Measurements from ENCODE around the gene MRPS18A. TPM values are rescaled to one million over a fixed set of nuclear protein-coding genes. Genes with fewer than 3 reads are reported as not detected.
"Not testable (repeated sequence)": the region's sequence is repeated elsewhere in the genome, so short reads cannot be mapped to it uniquely, and the experiment has no call there.

Gene MRPS18A
- total RNA-seq, 1 donor from 2014 or later, result 41.8 TPM

DNA sequence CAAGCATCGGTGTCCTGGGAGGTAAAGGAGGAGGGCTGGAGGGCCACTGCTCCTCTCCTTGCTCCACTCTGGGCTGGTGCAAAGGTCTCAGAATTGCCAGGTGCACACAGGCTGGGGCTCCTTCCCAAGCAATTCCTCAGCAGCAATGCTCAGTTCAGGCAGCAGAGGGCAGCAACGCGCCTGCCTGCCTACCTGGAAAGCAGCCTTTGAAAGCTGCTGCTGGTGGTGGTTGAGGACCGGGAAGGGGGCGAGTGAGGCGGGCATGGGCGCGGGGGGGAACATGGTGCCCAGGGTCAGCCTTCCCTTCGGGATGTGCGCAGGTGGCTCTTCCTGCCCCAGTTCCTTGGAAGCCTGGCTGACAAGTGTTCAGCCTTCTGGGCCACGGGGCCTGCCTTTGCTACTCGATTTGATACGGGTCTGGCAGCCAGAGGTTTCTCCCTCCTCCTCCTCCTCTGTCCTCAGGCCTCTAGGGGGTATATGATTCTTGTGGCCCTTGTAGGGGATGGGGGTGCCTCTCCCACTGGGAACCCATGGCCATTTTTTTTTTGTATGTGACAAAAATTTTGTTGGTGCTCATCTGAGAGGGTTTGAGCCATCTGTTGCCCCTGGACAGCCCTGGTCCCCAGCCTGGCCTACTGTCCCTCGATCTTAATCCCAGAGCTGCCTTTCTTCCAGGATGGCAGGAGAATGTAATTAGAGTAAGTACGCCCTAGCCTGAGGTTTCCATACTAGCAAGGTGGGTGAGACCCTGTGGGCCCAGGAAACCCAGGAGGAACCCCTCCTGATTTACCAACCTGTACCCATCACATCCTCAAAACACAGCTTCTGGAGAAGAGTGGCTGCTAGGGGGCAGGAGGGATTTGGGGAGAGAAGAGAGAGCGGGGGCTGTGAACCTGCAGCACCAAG is 20.1 kb downstream of the MRPS18A start:
- no peaks in the 10 kb centered on the region for H3K27me3 ChIP-seq (ENCODE audit: low read depth)
- DNase-seq, result peak; percentile 84
- H3K4me3 ChIP-seq, result peak overlapping the region; percentile 44
- intact Hi-C loops (cut with micrococcal nuclease), result loop anchor here (10.0 kb wide), 1 partner anchor 97 kb away; no protein-coding TSS in a partner anchor
- peaks cover 24% of the 10 kb centered on the region for H3K36me3 ChIP-seq
- TF ChIP-seq, protein P1, sequence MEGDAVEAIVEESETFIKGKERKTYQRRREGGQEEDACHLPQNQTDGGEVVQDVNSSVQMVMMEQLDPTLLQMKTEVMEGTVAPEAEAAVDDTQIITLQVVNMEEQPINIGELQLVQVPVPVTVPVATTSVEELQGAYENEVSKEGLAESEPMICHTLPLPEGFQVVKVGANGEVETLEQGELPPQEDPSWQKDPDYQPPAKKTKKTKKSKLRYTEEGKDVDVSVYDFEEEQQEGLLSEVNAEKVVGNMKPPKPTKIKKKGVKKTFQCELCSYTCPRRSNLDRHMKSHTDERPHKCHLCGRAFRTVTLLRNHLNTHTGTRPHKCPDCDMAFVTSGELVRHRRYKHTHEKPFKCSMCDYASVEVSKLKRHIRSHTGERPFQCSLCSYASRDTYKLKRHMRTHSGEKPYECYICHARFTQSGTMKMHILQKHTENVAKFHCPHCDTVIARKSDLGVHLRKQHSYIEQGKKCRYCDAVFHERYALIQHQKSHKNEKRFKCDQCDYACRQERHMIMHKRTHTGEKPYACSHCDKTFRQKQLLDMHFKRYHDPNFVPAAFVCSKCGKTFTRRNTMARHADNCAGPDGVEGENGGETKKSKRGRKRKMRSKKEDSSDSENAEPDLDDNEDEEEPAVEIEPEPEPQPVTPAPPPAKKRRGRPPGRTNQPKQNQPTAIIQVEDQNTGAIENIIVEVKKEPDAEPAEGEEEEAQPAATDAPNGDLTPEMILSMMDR (IDR thresholded peaks at IDR 0.05; ENCODE audit: borderline replicate concordance), result peak; percentile 98
- H3K27ac ChIP-seq (replicated peaks), result peak overlapping the region; percentile 89
- no peaks in the 10 kb centered on the region for H3K9me3 ChIP-seq (replicated peaks)
- peaks cover 56% of the 10 kb centered on the region for H3K4me1 ChIP-seq

DNA sequence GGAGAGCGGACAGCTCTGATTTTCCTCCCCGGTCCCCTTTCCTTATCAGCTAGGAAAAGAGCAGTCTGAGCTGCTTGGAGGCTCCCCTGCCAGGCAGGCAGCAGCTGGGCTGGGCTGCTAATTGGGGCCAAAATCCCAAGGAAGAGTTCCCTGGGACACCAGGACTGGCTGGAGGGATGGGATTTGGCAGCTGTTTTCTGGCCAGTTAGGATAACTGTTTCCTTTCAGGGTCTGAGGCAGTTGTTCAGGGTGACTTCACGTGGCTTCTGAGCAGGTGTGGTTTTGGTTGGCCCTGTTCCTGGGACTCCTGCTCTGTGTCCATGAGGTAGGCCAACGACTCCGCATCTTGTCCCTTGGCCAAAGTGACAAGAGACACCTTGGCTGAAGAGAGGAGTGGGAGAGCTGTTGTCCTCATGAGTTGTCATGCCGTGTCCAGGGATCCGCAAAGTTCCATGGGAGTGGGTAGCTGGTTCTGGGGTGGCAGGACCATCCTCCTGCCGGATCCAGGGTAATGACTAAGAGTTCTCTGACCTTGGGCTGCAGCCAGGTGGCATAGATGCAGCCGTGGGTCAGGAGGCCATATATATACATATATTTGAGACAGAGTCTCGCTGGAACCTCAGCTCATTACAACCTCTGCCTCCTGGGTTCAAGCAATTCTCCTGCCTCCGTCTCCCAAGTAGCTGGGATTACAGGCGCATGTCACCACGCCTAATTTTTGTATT is 21.2 kb downstream of the MRPS18A start:
- Histone ChIP-seq H3K27ac (replicated peaks) (no peak overlapping the region), H3K27me3 (ENCODE audit: low read depth) (no peaks in the 10 kb centered on the region), H3K9me3 (replicated peaks) (no peaks in the 10 kb centered on the region), H3K4me3 (no peak overlapping the region), H3K4me1 (peaks cover 44% of the 10 kb centered on the region), H3K36me3 (peaks cover 13% of the 10 kb centered on the region)
- TF ChIP-seq, protein P1 (IDR thresholded peaks at IDR 0.05; ENCODE audit: borderline replicate concordance), result no peak
- no peak for DNase-seq
- intact Hi-C loops (cut with micrococcal nuclease), result loop anchor here (10.0 kb wide), 1 partner anchor 98 kb away; no protein-coding TSS in a partner anchor

DNA sequence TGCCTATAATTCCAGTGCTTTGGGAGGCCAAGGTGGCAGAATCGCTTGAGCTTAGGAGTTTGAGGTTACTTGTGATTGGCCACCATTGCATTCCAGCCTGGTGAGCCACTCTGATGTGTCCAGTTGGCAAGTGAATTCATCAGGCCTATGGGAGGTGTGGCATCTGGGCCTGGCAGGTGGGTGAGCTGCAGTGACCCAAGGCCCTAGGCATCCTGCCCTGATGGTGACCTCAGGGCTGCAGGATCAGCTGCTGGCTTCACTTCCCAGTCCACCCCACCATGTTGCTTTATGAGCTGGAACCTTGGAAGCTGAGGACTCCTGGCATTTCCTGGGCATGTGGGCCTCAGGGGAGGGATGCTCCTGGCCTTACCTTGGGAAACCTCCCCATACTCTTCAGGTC is 22.2 kb downstream of the MRPS18A start:
- DNase-seq, result no peak
- Histone ChIP-seq H3K4me1 (peaks cover 36% of the 10 kb centered on the region), H3K36me3 (peaks cover 3% of the 10 kb centered on the region), H3K4me3 (no peak overlapping the region), H3K9me3 (replicated peaks) (peaks cover 8% of the 10 kb centered on the region), H3K27me3 (ENCODE audit: low read depth) (no peaks in the 10 kb centered on the region), H3K27ac (replicated peaks) (no peak overlapping the region)
- TF ChIP-seq, protein P1 (IDR thresholded peaks at IDR 0.05; ENCODE audit: borderline replicate concordance), result no peak
- intact Hi-C loops (cut with micrococcal nuclease), result loop anchor here (10.0 kb wide), 1 partner anchor 99 kb away; no protein-coding TSS in a partner anchor

DNA sequence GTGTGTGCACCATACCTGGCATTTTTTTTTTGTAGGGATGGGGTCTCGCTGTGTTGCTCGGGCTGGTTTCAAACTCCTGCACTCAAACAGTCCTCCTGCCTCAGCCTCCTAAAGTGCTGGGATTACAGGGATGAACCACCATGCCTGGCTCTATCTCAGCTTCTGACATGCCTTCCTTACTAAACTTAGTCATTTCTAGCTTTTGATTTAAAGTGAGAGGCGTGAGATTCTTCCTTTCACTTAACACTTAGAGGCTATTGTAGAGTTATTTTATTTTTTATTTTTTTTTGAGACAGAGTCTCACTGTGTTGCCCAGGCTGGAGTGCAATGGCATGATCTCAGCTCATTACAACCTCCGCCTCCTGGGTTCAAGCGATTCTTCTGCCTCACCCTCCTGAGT is 24.6 kb downstream of the MRPS18A start:
- H3K4me1 ChIP-seq, result peaks cover 12% of the 10 kb centered on the region
- H3K36me3 ChIP-seq; DNase-seq; H3K9me3 ChIP-seq (replicated peaks); H3K27ac ChIP-seq (replicated peaks); H3K27me3 ChIP-seq (ENCODE audit: low read depth); H3K4me3 ChIP-seq: not testable (repeated sequence)
- intact Hi-C loops (cut with micrococcal nuclease), result loop anchor here (10.0 kb wide), 1 partner anchor 102 kb away; no protein-coding TSS in a partner anchor

DNA sequence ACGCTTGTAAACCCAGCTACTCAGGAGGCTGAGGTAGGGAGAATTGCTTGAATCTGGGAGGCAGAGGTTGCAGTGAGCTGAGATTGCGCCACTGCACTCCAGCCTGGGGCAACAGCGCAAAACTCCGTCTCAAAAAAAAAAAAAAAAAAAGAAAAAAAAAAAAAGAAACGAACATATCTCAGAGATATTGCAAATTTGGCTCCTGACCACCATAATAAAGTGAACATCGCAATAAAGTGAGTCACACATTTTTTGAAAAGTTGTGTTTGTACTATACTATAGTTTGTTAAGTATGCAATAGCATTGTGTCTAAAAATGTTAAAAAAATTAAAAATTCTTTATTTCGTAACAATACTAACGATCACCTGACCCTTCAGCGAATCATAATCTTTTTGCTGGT is 29.4 kb downstream of the MRPS18A start:
- Histone ChIP-seq H3K27ac (replicated peaks) (no peak overlapping the region), H3K4me1 (no peaks in the 10 kb centered on the region), H3K9me3 (replicated peaks) (peaks cover 8% of the 10 kb centered on the region), H3K4me3 (no peak overlapping the region), H3K27me3 (ENCODE audit: low read depth) (no peaks in the 10 kb centered on the region), H3K36me3 (no peaks in the 10 kb centered on the region)
- no peak for DNase-seq
- intact Hi-C loops (cut with micrococcal nuclease), result no loop called here
- TF ChIP-seq, protein P1 (IDR thresholded peaks at IDR 0.05; ENCODE audit: borderline replicate concordance), result no peak

All from left ventricle myocardium inferior (tissue), 1 donor.